Parathyroid adenoma (tissue), 2 donors: ENCODE measurements around the gene SKI.

Experiments
- H2AFZ ChIP-seq: fragments of 300-600 bp; sonication (generic); one replicate; pipeline ENCODE4 v1.7.0; 2017; ENCODE audit warnings: antibody characterized with exemption, mild to moderate bottlenecking
- H3K27ac ChIP-seq: fragments of 300-600 bp; sonication (generic); one replicate; pipeline ENCODE4 v1.7.0; 2017
- H3K27me3 ChIP-seq: fragments of 300-600 bp; sonication (generic); one replicate; pipeline ENCODE4 v1.7.0; 2017; ENCODE audit warnings: low read length; ENCODE audit not compliant: control insufficient read depth, insufficient read depth
- H3K36me3 ChIP-seq: fragments of 300-600 bp; sonication (generic); one replicate; pipeline ENCODE4 v1.7.0; 2017; ENCODE audit warnings: low read length; ENCODE audit not compliant: control insufficient read depth, insufficient read depth
- H3K4me1 ChIP-seq: fragments of 300-600 bp; sonication (generic); one replicate; pipeline ENCODE4 v1.7.0; 2017; ENCODE audit warnings: control low read depth
- H3K4me2 ChIP-seq: fragments of 300-600 bp; sonication (generic); one replicate; pipeline ENCODE4 v1.7.0; 2017; ENCODE audit warnings: low read length
- H3K4me3 ChIP-seq: fragments of 300-600 bp; sonication (generic); one replicate; pipeline ENCODE4 v1.7.0; 2017; ENCODE audit warnings: low read depth, low read length
- H3K79me2 ChIP-seq: fragments of 300-600 bp; sonication (generic); one replicate; pipeline ENCODE4 v1.7.0; 2017; ENCODE audit warnings: control low read depth
- H3K9ac ChIP-seq: fragments of 300-600 bp; sonication (generic); one replicate; pipeline ENCODE4 v1.7.0; 2017; ENCODE audit warnings: mild to moderate bottlenecking
- H3K9me3 ChIP-seq: fragments of 300-600 bp; sonication (generic); one replicate; pipeline ENCODE4 v1.7.0; 2017; ENCODE audit warnings: low read length; ENCODE audit not compliant: control insufficient read depth
- CTCF ChIP-seq: fragments of 300-600 bp; sonication (generic); IDR thresholded peaks from one replicate; pipeline ENCODE4 v1.7.0; 2017; ENCODE audit warnings: antibody characterized with exemption, mild to moderate bottlenecking
- donor health status: primary hyperparathyroidism.

SKI gene

DNA sequence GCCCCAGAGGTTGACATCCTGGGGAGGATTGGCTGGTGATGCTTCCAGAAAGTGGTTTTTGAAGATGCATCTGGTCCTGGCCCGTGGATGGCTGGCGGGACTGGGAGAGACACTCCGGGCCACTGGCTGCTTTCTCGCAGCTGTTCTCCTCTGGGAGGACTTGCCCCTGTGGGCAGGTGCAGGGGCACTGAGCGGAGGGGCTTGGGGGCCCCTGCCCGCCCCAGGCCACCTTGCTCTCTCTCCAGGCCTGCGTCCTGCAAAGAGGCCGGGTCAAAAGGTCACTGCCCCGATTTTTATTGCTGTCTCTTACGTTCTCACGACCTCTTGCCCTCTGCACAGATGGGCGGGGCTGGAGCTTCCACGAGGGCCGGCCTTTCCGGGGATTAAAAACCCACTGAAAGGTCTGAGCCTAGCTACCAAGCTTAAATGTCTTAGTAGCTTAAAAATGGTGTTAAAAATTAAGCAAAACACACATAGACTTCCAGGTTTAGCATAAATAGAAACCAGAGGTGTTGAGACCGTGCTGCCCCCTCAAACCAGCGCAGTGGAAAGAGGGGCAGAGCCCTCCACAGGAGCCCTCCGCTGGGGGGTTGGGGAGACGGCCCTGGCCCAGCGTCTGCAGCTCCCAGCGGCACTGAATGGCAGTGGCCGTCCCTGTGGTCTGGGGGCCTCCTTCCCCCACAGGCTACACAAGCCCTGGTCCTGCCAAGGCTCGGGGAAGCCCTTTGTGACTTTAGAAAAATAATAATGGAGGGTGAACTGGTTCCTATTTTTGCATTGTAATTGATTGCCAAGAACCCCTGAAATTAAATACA lies 43.9 kb downstream of the SKI start:
- Histone ChIP-seq H3K27me3 (no peaks in the 10 kb centered on the region), H3K27ac (no peak overlapping the region), H3K79me2 (peaks cover 26% of the 10 kb centered on the region), H3K4me1 (no peaks in the 10 kb centered on the region), H2AFZ (no peak overlapping the region), H3K4me3 (no peak overlapping the region), H3K9me3 (no peaks in the 10 kb centered on the region), H3K9ac (no peak overlapping the region), H3K36me3 (no peaks in the 10 kb centered on the region), H3K4me2 (no peak overlapping the region)
- no peak for TF ChIP-seq CTCF

DNA sequence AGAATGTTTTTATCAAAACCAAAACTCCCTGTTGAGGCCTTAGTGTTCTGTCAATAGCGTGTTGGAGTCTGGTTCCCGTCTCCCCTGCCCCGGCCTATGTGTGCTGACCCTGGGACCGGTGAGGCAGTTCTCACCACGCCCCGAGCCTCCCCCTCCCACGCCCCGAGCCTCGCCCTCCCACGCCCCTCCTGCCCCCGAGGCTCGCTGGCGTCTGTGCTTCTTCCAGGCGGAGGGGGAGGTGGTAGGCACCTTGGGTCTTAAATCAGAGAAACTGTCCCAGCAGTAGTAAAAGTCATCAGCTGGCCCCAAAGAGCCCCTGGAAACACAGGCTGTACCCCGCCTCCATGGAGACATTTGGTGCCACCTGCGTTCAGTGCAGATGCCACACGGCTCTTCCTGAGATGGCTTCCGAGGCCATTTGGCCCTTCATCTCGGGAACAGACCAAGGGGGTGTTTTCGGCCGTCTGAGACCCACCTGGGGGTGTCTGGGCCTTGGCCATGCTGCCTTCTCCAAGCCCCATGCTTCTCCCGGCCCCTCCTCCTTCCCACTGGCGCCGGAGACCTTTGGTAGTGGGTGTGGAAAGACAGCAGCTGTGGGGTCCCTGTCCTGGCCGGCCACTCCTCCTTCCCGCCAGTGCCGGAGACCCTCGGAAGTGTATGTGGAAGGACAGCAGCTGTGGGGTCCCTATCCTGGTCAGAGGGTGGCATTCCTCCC lies 44.7 kb downstream of the SKI start:
- H3K9ac ChIP-seq: no peak overlapping the region
- H3K4me2 ChIP-seq: no peak overlapping the region
- TF ChIP-seq CTCF: no peak
- H3K36me3 ChIP-seq: no peaks in the 10 kb centered on the region
- H3K27ac ChIP-seq: no peak overlapping the region
- no peaks in the 10 kb centered on the region for H3K27me3 ChIP-seq
- H3K4me3 ChIP-seq: no peak overlapping the region
- H3K4me1 ChIP-seq: no peaks in the 10 kb centered on the region
- no peak overlapping the region for H2AFZ ChIP-seq
- no peaks in the 10 kb centered on the region for H3K9me3 ChIP-seq
- H3K79me2 ChIP-seq: peaks cover 21% of the 10 kb centered on the region

DNA sequence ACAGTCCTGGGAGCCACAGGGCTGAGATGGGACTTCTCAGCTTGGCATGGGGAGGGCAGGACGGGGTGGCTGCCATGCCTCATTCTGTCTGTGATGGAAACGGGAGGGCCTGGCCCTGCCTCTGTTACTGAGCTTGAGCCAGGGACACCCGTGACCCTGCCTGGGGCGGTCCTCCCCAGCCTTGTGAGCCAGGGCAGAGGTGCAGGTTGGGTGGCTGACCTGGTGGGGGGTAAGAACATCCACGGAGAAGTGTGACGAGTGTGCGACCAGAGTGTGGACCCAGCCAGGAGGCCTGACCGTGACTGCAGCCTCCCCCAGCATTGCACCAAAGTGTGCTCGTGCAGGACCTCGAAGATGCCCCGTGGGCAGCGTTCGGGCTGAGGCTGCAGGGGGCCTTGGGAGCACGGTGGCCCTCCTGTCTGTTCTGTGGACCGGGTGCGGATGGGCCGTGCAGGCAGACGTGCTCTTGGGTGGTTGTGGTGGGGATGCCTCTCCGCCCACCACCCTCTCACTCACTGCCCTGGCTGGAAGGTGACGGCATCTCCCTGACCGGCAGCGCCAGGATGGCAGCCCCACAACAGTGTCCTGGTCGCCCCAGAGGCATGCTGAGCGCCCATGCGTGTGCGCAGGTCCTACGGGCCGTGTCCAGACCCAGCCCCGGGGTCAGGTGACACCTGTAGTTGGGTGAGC lies 45.4 kb downstream of the SKI start:
- Histone ChIP-seq H3K4me2 (no peak overlapping the region), H3K9me3 (no peaks in the 10 kb centered on the region), H3K79me2 (peaks cover 17% of the 10 kb centered on the region), H3K4me3 (no peak overlapping the region), H3K9ac (no peak overlapping the region), H3K27me3 (no peaks in the 10 kb centered on the region), H3K27ac (no peak overlapping the region), H3K4me1 (no peaks in the 10 kb centered on the region), H2AFZ (no peak overlapping the region), H3K36me3 (no peaks in the 10 kb centered on the region)
- no peak for TF ChIP-seq CTCF

GRCh38 chr1:2274231-2274928 lies 46.3 kb downstream of the SKI start:
- H3K27me3 ChIP-seq: no peaks in the 10 kb centered on the region
- no peak overlapping the region for H3K4me3 ChIP-seq
- H3K9me3 ChIP-seq: no peaks in the 10 kb centered on the region
- TF ChIP-seq CTCF: no peak
- peaks cover 19% of the 10 kb centered on the region for H3K79me2 ChIP-seq
- no peaks in the 10 kb centered on the region for H3K4me1 ChIP-seq
- no peaks in the 10 kb centered on the region for H3K36me3 ChIP-seq
- no peak overlapping the region for H3K9ac ChIP-seq
- no peak overlapping the region for H3K27ac ChIP-seq
- no peak overlapping the region for H2AFZ ChIP-seq
- H3K4me2 ChIP-seq: no peak overlapping the region
